Lung (tissue), 12 donors: ENCODE measurements around the gene TWF2. TPM values are rescaled to one million over a fixed set of nuclear protein-coding genes. Genes with fewer than 3 reads are reported as not detected.

Experiments
- ATAC-seq: fragments of 200-7000 bp; cut with Tn5 transposase; one replicate; pipeline ENCODE4 v1.9.1; 2020; ENCODE audit warnings: moderate number of reproducible peaks; ENCODE audit not compliant: insufficient read depth, low FRiP score
- DNase-seq, 3 donors: peaks; one replicate each; pipeline ENCODE4 v3.0.0-alpha.2; 2013 to 2017
- H3K27ac ChIP-seq, 2 donors: one replicate each; pipeline ENCODE4 v1.5.1; 2013; ENCODE audit warnings: mild to moderate bottlenecking in 2 of 2, moderate library complexity in 2 of 2, control low read depth in 1 of 2, inconsistent platforms in 1 of 2, low read depth in 1 of 2, low read length in 1 of 2
- H3K27me3 ChIP-seq, 3 donors: one replicate each; pipeline ENCODE4 v1.5.1; 2013; ENCODE audit warnings: low read length in 2 of 3; ENCODE audit not compliant: control insufficient read depth in 3 of 3, insufficient read depth in 3 of 3
- H3K36me3 ChIP-seq, 4 donors: one replicate each; pipeline ENCODE4 v1.5.1; 2013; ENCODE audit warnings: low read length in 4 of 4, mild to moderate bottlenecking in 1 of 4, moderate library complexity in 1 of 4; ENCODE audit not compliant: control insufficient read depth in 4 of 4, insufficient read depth in 4 of 4
- H3K4me1 ChIP-seq, 5 donors: one replicate each; pipeline ENCODE4 v1.5.1; 2013; ENCODE audit warnings: low read length in 5 of 5, mild to moderate bottlenecking in 2 of 5, moderate library complexity in 1 of 5; ENCODE audit not compliant: control insufficient read depth in 5 of 5, insufficient read depth in 5 of 5
- H3K4me3 ChIP-seq: one replicate; pipeline ENCODE4 v1.5.1; 2013; ENCODE audit warnings: mild to moderate bottlenecking, control low read depth, moderate library complexity
- H3K9ac ChIP-seq, 2 donors: one replicate each; pipeline ENCODE4 v1.5.1; 2013; ENCODE audit warnings: low read length in 2 of 2, control low read depth in 1 of 2; ENCODE audit not compliant: insufficient read depth in 1 of 2
- H3K9me3 ChIP-seq, 4 donors: one replicate each; pipeline ENCODE4 v1.5.1; 2013; ENCODE audit warnings: low read length in 3 of 4, mild to moderate bottlenecking in 1 of 4, moderate library complexity in 1 of 4; ENCODE audit not compliant: control insufficient read depth in 4 of 4, insufficient read depth in 3 of 4
- WGBS, 2 donors: extraction: QIAGEN DNeasy Blood & Tissue Kit; methylation state at CpG; one replicate each; pipeline ENCODE4 v1.1.7; 2013; 5-methylcytosine and 5-hydroxymethylcytosine counted together
- polyA plus RNA-seq, 2 donors: library from polyadenylated mRNA; stranded (reverse); fragments of 200-250 nt; gene quantifications; one replicate each; pipeline ENCODE4 v1.2.1, GENCODE V29; 2013
- total RNA-seq, 2 donors: library from RNA; depleted of rRNA in 1 of 2; stranded (reverse); fragments of >200 nt in 1 of 2; gene quantifications; one replicate each; pipeline ENCODE4 v1.2.1, GENCODE V29; 2014 to 2021
- TF ChIP-seq, protein P1 (sequence below): IDR thresholded peaks from 2 replicates; pipeline ENCODE4 v1.5.1; 2012; ENCODE audit warnings: mild to moderate bottlenecking; ENCODE audit errors: control extremely low read depth, extremely low read depth
- donor health status: control.
- donor health status: control.
- donor health status: Bipolar disorder and iron deficiency.
- donor health status: healthy.
- donor health status: DM: yes; HTN: yes; CAD: no.

The TWF2 gene
- total and polyA plus RNA-seq, 4 donors = 25.7 to 104 (median 60.7) TPM

DNA sequence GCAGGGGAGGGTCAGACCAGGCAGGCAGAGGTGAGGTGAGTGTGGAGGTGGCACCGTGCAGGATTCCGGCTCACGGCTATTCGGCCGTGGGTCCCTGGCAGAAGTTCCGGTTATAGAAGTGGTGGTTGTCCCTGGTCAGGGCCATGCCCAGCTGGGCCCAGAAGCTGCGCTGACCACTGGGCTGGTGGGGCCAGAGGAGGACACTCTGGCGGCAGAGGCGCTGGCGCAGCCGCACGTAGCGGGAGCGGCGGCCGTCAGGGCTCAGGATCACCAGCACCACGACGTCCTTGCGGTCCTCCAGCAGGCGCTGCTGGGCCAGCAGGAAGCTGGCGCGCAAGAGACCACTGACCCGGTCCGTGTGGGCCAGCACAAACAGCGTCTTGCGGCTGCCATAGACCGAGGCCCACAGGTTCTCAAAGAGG lies 17.8 kb downstream of the TWF2 start:
- no peak overlapping the region for H3K9ac ChIP-seq
- peak overlapping the region in 1 of 2 donors; percentile 13 for H3K27ac ChIP-seq
- WGBS, 2 donors = 94% methylated on average over 27 of the region's 27 CpGs
- H3K36me3 ChIP-seq = no peaks in the 10 kb centered on the region
- TF ChIP-seq, protein P1, sequence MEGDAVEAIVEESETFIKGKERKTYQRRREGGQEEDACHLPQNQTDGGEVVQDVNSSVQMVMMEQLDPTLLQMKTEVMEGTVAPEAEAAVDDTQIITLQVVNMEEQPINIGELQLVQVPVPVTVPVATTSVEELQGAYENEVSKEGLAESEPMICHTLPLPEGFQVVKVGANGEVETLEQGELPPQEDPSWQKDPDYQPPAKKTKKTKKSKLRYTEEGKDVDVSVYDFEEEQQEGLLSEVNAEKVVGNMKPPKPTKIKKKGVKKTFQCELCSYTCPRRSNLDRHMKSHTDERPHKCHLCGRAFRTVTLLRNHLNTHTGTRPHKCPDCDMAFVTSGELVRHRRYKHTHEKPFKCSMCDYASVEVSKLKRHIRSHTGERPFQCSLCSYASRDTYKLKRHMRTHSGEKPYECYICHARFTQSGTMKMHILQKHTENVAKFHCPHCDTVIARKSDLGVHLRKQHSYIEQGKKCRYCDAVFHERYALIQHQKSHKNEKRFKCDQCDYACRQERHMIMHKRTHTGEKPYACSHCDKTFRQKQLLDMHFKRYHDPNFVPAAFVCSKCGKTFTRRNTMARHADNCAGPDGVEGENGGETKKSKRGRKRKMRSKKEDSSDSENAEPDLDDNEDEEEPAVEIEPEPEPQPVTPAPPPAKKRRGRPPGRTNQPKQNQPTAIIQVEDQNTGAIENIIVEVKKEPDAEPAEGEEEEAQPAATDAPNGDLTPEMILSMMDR = no peak
- H3K27me3 ChIP-seq = no peaks in the 10 kb centered on the region
- H3K9me3 ChIP-seq = no peaks in the 10 kb centered on the region
- no peak overlapping the region for H3K4me3 ChIP-seq
- DNase-seq (no peak), ATAC-seq (no peak)
- H3K4me1 ChIP-seq = peaks cover 6 to 37% (median 24%) of the 10 kb centered on the region in 5 donors

DNA sequence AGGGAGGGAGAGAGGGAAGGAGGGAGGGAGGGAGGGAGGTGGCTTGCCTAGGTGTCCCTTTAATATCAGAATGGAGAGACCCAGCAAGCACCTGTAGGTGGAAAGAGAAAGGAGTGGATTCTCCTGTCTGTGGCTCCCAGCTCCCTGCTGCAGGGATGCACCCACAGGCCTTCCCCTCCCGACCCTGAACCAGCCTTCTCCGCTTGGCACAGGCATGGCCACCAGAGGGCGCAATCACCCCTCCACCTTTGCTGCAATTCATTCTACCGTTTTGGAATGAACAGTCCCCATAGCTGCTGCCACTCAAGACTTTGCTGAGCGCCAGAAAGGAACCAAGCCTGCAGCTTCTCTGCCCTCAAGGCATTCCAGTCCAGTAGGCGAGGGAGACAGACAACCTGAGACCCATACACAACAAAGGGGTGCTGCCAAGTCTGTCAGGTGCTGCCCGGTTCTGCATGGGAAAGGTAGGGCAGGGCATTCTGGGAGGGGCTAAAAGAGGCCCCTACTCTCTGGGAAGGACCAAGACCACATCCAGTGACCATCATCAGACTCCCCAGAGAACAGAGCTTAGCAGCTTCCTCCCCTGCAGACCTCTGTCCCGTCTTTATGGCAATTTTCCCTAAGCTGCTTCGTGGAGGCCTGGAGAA lies 18.5 kb downstream of the TWF2 start:
- WGBS, 2 donors = 30 to 35% methylated on average over 9 of the region's 9 CpGs
- H3K9ac ChIP-seq = no peak overlapping the region
- ATAC-seq (no peak), DNase-seq (peak; percentile 80 to 86 (median 84))
- H3K27ac ChIP-seq = peak overlapping the region in 1 of 2 donors; percentile 13
- H3K9me3 ChIP-seq = no peaks in the 10 kb centered on the region
- peaks cover 0 to 1% (median under 1%) of the 10 kb centered on the region in 4 donors for H3K36me3 ChIP-seq
- H3K4me1 ChIP-seq = peaks cover 6 to 37% (median 24%) of the 10 kb centered on the region in 5 donors
- no peaks in the 10 kb centered on the region for H3K27me3 ChIP-seq
- no peak overlapping the region for H3K4me3 ChIP-seq
- TF ChIP-seq, protein P1 = peak; percentile 86

DNA sequence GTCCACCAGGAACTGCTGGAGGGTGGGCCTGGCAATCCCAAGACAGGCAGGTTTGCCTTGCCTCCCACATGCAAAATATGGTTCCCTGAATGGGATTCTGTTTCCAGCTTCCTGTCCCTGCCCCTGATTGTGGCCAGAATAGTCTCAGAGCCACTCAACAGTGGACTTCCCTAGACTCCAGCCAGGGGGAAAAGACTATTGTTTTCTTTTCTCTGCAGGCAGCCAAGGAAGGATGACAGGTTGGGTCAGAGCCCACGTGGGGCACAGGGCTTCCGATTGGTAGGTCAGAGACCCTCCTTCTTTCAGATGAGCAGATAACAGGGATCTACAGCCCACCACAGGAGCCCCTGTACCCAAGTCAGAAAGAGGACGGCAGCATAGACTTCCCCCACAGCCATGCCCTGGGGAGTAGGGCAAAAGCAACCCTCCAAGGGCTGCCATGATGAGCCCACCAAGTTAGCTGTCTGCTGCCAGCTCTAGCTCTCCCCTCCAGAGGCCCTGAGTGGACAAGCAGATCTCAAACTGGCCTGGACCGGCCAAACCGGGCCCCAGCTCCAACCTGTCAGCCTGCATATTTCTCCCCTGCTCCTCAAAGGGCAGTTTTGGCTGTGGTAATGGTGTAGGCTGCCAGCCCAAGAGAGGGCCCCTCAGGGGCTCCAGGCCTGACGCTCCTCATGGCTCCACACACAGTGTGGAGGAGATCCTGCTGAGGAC lies 19.9 kb downstream of the TWF2 start:
- 59 to 63% methylated on average over 6 of the region's 6 CpGs for WGBS, 2 donors
- peaks cover 6 to 37% (median 24%) of the 10 kb centered on the region in 5 donors for H3K4me1 ChIP-seq
- peaks cover 4 to 15% (median 11%) of the 10 kb centered on the region in 4 donors for H3K36me3 ChIP-seq
- ATAC-seq (no peak), DNase-seq (peak; percentile 76 to 87 (median 76))
- peak overlapping the region; percentile 76 to 86 for H3K27ac ChIP-seq
- no peaks in the 10 kb centered on the region for H3K9me3 ChIP-seq
- H3K9ac ChIP-seq = peak overlapping the region; percentile 37 to 54
- TF ChIP-seq, protein P1 = no peak
- H3K4me3 ChIP-seq = no peak overlapping the region
- H3K27me3 ChIP-seq = no peaks in the 10 kb centered on the region
